WI38 (cell line): ENCODE results near the gene CCDC63.

Source experiments
- H3K4me3 ChIP-seq: 2 replicates; pipeline ENCODE4 v1.5.1; 2011; ENCODE audit warnings: low read depth, mild to moderate bottlenecking, control low read depth, low read length
- TF ChIP-seq, protein P1 (sequence below): IDR thresholded peaks from 2 replicates; pipeline ENCODE4 v1.5.1; 2012; ENCODE audit warnings: low read depth, mild to moderate bottlenecking, control low read depth, low read length

The CCDC63 gene

GRCh38 chr12:110841007-110841406 is 5.8 kb upstream of the CCDC63 start:
- TF ChIP-seq, protein P1, sequence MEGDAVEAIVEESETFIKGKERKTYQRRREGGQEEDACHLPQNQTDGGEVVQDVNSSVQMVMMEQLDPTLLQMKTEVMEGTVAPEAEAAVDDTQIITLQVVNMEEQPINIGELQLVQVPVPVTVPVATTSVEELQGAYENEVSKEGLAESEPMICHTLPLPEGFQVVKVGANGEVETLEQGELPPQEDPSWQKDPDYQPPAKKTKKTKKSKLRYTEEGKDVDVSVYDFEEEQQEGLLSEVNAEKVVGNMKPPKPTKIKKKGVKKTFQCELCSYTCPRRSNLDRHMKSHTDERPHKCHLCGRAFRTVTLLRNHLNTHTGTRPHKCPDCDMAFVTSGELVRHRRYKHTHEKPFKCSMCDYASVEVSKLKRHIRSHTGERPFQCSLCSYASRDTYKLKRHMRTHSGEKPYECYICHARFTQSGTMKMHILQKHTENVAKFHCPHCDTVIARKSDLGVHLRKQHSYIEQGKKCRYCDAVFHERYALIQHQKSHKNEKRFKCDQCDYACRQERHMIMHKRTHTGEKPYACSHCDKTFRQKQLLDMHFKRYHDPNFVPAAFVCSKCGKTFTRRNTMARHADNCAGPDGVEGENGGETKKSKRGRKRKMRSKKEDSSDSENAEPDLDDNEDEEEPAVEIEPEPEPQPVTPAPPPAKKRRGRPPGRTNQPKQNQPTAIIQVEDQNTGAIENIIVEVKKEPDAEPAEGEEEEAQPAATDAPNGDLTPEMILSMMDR = no peak
- H3K4me3 ChIP-seq = no peak overlapping the region

- TF ChIP-seq, protein P1 = no peak
- H3K4me3 ChIP-seq = no peak overlapping the region
These were observed 2.7 kb upstream of the CCDC63 start for GRCh38 chr12:110844131-110844530.

GRCh38 chr12:110844551-110845338 is 2.0 kb upstream of the CCDC63 start:
- no peak overlapping the region for H3K4me3 ChIP-seq
- TF ChIP-seq, protein P1 = no peak

GRCh38 chr12:110845339-110845682 is 1.5 kb upstream of the CCDC63 start:
- TF ChIP-seq, protein P1 = no peak
- no peak overlapping the region for H3K4me3 ChIP-seq

GRCh38 chr12:110848314-110848923 is 1.6 kb downstream of the CCDC63 start:
- TF ChIP-seq, protein P1 = no peak
- H3K4me3 ChIP-seq = no peak overlapping the region

DNA sequence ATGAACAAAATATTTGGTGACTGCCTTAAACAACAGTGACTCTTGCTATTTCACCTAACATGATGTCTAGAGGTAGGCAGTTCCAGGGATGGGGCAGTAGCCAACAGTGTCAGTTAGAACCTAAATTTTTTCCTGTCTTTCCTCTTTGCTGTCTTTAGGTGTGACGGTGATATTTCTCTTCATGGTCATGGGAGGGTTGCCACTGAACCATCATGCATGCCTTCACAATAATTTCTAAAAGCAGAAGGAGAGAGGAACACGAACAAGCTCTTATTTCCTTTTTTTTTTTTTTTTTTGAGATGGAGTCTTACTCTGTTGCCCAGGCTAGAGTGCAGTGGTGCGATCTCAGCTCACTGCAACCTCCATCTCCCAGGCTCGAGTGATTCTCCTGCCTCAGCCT is 2.4 kb downstream of the CCDC63 start:
- TF ChIP-seq, protein P1 = no peak
- no peak overlapping the region for H3K4me3 ChIP-seq

DNA sequence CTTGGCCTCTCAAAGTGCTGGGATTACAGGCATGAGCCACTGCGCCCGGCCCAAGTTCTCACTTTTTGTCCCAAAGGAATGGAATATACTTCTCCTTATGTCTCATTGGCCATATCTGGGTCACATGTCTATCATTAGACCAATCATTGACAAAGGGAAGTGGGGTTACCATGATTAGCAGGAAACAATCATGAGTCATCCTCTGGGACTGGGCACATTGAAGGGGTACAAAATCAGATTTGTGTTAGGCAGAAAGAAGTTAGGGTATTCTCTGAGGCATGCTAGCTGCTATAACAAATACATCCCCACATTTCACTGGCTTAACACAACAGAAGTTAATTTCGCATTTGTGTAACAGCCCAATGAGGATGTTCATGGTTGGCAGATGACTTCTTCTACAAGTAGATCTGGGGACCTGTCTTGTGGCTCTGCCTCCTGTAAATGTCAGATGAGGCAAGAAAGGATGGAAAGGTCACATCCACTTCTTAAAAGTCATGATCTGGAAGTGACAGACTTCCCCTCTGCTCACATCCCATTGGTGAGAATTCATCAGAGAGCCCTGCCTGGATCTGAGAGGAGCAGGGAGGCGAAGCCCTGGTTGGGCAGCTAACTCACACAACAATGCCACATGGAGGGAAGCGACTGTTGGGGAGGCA is 3.1 kb downstream of the CCDC63 start:
- TF ChIP-seq, protein P1 = no peak

More for the DNA sequence above, 3.1 kb downstream of the CCDC63 start:
- no peak overlapping the region for H3K4me3 ChIP-seq
